DMS153 treated with DMSO at 0.1 percent for 48 hours (cell line): ENCODE measurements around the gene TK1.
"Not testable (repeated sequence)": the region's sequence is repeated elsewhere in the genome, so short reads cannot be mapped to it uniquely, and the experiment has no call there.

ENCODE experiments used
- DNase-seq: peaks from one replicate; lab custom pipeline; 2025; ENCODE audit not compliant: unreplicated experiment; lab: John Stamatoyannopoulos, UW

Gene TK1

GRCh38 chr17:78154903-78155811 is 31.7 kb downstream of the TK1 start:
- no peak for DNase-seq

DNA sequence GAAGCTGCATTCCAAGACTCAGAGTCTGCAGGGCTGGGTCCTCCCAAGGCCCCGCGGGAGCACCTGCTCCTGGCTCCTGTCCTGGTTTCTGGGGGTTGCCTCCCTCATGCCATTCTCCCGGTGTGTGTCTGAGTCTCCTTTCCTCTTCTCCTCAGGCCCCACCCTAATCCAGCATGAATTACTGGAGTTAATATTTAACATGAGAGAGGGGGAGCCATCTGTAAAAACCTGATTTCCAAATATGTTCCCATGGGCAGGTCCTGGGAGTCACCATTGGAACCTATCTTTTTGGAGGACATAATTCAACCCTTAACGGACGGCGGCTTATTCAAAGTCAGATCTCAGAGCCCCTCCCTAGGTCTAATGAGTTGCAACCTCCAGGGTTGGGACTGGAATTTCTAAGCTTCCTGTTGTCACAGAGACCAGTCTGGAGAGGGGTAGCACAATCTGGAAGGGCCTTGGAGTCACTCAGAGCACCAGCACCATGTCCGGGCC is 35.3 kb downstream of the TK1 start:
- DNase-seq, result no peak

- no peak for DNase-seq
These were observed 38.4 kb downstream of the TK1 start for GRCh38 chr17:78148286-78149016.

DNA sequence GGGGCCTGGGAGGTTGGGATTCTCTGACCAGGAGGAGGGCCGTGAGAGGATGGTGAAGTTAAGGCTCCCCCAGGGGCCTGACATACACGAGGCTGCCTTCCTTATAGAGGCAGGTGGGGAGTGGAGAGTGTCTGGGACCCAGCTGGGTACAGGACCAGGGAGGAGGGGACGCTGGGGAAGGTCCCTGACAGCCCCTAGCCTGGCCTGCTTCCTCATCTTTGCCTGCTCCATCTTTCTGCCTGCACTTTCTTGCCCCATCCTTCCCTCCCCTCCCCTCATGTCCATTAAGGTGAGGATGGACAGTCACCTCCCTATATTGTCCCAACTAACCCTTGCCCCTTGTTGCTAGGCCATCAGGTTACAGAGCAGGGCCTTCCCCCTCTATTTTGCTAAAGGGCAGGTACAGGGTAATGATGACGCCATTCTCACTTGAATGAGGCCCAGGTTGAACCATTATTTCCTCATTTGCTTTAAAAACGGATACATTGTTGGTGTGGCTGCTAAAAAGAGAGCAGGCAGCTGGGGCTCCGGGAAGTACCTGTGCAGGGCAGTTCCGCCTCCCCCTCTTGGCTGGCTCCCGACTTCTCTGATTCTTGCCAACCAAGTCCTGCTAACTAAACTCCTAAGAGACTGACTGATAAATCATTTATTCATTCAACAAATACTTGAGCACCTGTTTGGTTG is 39.4 kb downstream of the TK1 start:
- no peak for DNase-seq

GRCh38 chr17:78146881-78147280 is 40.0 kb downstream of the TK1 start:
- no peak for DNase-seq

DNA sequence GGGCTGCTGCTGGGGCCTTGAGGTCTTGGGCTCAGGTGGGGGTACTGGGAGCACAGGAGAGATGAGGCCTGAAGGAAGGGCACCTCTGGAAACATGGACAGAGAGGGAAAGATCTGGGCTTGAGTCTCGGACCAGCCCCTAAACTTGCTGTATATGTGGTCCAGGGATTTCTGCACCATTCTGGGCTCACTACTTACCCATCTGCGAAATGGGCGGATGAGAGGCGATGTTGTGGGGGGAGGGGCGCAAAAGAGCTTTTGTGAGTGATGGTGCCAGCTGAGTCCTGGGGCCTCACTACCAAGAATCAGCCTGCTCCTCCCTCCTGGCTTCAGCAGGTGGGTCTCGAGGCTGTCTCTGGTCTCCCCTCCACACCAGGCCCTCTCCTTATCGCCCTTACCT is 40.4 kb downstream of the TK1 start:
- no peak for DNase-seq

DNA sequence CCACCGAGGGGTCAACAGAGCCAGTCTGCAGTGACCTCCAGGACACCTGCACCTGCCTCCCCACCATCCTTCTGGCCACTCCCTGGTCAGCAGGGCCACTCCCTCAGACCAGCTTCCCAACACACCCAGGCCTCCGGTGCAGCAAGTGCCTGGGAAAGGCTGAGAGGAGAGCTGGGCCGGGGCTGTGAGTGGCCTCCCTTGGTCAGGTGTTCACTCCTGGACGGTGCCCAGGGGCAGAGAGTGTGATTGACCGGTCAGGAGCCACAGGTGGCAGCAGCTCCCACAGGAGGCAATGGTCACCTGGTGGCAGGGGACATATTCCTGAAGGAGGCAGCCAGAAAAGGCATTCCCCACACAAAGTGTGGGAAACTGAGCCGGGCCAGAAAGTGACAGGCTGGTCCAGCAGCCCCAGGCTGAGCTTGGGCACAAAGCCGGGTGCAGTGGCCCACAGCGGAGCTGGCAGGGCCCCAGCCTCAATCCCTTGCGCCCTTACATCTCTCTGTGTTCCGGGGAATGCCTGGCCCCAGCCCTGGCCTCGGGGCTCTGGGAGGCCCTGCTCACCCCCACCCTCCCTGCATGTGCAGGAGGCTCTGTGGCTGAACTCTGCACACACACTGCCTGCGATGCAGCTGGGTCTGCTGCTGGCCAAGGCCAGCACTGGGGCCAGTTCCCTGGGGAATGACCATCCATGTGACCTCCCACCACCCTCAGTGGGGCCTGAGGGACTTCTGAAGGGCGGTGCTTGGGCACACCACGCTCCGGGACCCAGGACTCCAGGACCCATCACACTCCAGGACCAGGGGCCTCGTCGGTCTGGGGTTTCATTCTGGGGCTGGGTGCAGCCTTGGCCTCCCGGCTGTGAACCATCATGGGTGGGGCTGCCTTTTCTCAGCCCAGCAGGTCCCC is 41.9 kb downstream of the TK1 start:
- DNase-seq, result no peak

DNA sequence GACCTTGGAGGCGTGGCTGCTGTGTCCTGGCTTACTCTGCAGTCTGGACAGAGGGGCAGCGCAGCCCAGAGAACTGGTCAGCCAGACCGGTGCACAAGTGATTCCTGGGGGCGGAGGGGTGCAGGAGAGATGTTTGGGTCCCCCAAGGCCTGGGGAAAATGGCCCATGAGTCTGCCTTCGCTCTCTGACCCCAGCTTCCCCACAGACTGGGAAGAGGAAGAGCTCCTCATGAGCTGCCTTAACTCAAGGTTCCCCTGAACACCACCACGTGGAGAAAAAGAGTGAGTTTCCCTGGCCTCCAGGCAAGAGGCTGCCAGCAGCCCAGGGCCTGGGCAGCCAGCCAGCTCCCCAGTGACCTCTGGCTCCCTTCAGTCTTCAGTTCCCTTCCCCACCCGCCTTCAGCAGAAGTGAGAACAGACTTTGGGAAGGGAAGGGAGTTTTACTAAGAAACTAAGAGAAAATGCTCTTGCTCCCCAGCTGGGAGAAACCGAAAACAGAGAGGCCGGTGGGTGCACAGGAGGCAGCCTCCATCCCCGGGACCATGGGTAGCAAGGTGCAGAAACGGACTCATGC is 42.6 kb downstream of the TK1 start:
- peak; percentile 13 for DNase-seq

- no peak for DNase-seq
These were observed 43.4 kb downstream of the TK1 start for GRCh38 chr17:78143214-78144146.

DNA sequence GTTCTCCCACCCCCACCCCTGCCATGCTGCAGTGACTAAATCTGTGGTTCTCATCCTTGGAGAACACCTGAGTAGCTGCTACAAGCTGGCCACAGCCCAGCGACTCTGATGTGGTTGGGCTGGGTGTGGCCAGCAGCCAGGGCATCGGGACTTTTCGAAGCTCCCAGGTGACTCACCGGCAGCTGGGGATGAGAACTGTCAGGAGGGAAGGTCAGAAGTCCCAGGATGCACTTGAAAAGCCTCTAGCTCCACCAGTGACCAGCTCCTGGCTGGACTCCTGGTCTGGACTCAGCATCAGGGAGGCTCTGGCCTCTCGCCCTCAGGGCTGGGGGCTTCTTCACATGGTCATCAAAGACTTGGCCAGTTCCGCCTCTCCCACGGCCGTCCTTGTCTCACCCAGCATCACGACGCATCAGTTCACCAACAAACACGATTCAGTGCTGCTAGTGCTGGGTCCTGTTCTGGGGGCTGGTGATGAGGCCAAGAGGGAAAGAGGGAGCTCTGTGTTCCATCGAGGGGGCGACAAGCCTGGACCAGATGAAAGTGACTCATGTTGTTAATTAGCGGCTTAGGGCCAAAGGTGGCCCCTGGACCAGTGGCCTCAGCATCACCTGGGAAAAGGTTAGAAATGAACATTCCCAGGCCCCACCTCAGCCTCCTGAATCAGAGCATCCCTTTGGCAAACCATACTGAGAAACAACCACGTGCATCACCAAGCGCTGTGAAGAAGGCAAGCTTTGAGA is 44.6 kb downstream of the TK1 start:
- no peak for DNase-seq

GRCh38 chr17:78141437-78142118 is 45.3 kb downstream of the TK1 start:
- DNase-seq, result no peak

- peak; percentile 76 for DNase-seq
These were observed 46.4 kb downstream of the TK1 start for GRCh38 chr17:78140169-78141051.

DNA sequence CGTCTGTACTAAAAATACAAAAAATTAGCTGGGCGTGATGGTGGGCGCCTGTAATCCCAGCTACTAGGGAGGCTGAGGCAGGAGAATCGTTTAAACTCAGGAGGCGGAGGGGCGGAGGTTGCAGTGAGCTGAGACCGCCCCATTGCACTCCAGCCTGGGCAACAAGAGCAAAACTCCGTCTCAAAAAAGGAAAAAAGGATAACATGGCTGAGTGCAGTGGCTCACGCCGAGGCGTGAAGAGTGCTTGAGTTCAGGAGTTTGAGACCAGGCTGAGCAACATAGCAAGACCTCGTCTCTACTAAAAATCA is 47.0 kb downstream of the TK1 start:
- not testable (repeated sequence) for DNase-seq

- no peak for DNase-seq
These were observed 48.4 kb downstream of the TK1 start for GRCh38 chr17:78138204-78139060.

GRCh38 chr17:78137392-78138203 is 49.3 kb downstream of the TK1 start:
- DNase-seq, result no peak
